GM12891 (cell line): ENCODE results near the gene TSPAN4.

Source experiments
- POLR2A ChIP-seq: IDR thresholded peaks from 2 replicates; pipeline ENCODE4 v1.6.1; 2011; ENCODE audit warnings: low read depth, low read length, control low read depth
- POLR2AphosphoS5 ChIP-seq: IDR thresholded peaks from 2 replicates; pipeline ENCODE4 v1.6.1; 2011; ENCODE audit warnings: low read depth, low read length, control low read depth
- POU2F2 ChIP-seq: IDR thresholded peaks from 2 replicates; pipeline ENCODE4 v1.6.1; 2011; ENCODE audit warnings: low read depth, mild to moderate bottlenecking, control low read depth, low read length, moderate library complexity
- SPI1 ChIP-seq: IDR thresholded peaks from 2 replicates; pipeline ENCODE4 v1.6.1; 2011; ENCODE audit warnings: low read depth, low read length, control low read depth
- TAF1 ChIP-seq: IDR thresholded peaks from 2 replicates; pipeline ENCODE4 v1.6.1; 2011; ENCODE audit warnings: low read depth, low read length, control low read depth

DNA sequence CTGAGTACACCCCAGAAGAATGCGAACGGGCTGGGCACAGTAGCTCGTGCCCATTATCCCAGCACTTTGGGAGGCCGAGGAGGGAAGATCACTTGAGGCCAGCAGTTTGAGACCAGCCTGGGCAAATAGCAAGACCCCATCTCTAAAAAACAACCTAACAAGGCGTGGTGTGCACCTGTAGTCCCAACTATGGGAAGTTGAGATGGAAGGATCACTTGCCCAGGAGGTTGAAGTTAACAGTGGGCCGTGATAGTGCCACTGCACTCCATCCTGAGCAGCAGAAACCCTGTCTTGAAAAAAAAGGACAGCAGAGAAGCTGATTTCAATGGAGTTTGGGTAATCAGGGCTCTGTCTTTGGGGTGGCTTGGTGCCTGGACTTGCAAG lies 29.6 kb upstream of the TSPAN4 start:
- TF ChIP-seq POLR2A, result no peak
- peak; percentile 44; the same call in 1 of the 2 replicates for TF ChIP-seq POLR2AphosphoS5
- no peak for TF ChIP-seq SPI1
- TF ChIP-seq TAF1, result no peak
- no peak for TF ChIP-seq POU2F2
